NCI-H1417 (cell line): ENCODE measurements around the gene ZBED4.

Source experiments
- DNase-seq, 3 experiments: peaks; one replicate each; lab custom pipeline; 2025; lab: John Stamatoyannopoulos, UW

ZBED4 gene

DNA sequence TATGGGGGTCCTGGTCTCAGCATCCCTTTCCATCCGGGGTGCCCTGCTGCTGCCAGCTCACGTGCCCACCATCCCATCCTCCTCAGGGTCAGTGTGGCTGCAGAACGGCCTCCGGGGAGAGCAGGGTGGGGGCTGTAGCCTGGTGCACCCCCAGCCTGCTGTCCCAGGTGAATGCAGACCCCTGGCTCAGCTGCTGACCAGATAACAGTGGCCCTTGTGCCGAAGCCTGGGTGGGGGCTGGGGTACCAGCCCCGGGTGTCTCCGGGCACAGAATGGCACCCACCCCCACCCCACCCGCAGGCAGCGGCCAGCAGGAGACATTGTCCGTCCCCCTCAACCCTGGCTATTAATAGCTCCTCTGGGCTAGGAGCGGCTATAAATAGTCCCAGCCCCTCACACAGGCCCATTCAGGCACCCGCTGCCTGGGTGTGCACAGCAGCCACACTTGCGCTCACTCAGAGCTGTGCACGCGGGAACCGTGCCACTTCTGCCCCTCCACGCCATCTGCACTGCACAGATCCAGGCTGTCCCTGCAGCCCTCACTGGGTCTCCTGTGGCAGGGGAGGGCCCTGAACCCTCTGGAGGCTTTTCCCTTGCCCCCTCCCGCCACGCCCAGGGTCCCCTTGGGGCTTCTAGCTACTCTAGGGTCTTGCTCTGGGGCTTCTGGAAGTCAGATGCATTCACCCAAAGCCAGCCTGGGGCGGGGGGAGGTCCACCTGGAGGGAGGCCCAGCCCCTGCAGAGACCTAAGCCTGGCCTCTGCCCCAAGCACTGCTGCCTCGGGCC lies 83.5 kb downstream of the ZBED4 start:
- peak in 2 of 3 experiments; percentile 29 to 60 for DNase-seq

GRCh38 chr22:49937758-49938564 lies 84.3 kb downstream of the ZBED4 start:
- DNase-seq, result no peak

DNA sequence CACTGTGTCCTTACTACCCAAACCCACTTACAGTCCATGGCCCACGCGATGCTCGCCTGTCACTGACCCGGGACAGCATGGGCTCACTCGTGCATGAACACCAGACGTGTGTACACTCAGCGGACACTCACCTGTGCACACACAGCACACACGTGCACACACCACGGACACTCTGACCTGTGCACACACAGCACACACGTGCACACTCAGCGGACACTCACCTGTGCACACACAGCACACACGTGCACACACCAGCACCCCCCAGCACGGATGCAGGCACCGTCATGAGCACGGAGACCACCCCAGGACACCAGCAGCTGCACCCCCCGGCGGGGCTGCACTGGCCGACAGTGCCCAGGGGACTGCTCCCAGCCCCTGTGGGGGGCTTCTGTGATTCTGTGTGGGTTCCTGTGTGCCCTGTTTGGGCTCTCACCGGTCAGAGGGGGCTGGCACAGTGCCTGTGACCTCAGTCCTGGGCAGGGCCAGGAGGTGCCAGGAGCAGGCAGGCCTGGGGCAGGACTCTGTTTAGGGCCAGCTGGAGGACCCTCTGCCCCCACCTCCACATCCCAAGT lies 85.0 kb downstream of the ZBED4 start:
- DNase-seq, result no peak
